EL (cell line): ENCODE results near the gene SFTA2.
"Not testable (repeated sequence)": the region's sequence is repeated elsewhere in the genome, so short reads cannot be mapped to it uniquely, and the experiment has no call there.

Experiments used
- DNase-seq: peaks from one replicate; pipeline ENCODE4 v3.0.0-alpha.2; 2016

SFTA2 gene

GRCh38 chr6:30942338-30943060 is 10.5 kb upstream of the SFTA2 start:
- DNase-seq, result peak; percentile 95

GRCh38 chr6:30940361-30940986 is 8.5 kb upstream of the SFTA2 start, which contains the start of gene MUCL3:
Gene MUCL3 (plus strand): TSS chr6:30940973. CDS start chr6:30941000, 27 bp downstream.
- no peak for DNase-seq

- no peak for DNase-seq
These were observed 7.5 kb upstream of the SFTA2 start for GRCh38 chr6:30939473-30939872.

- DNase-seq, result no peak
These were observed 6.8 kb upstream of the SFTA2 start for GRCh38 chr6:30938730-30939129.

- no peak for DNase-seq
These were observed 5.3 kb upstream of the SFTA2 start for GRCh38 chr6:30937265-30937664.

GRCh38 chr6:30935018-30935417 is 3.0 kb upstream of the SFTA2 start:
- no peak for DNase-seq

- no peak for DNase-seq
These were observed 845 bp upstream of the SFTA2 start for GRCh38 chr6:30932665-30933365.

DNA sequence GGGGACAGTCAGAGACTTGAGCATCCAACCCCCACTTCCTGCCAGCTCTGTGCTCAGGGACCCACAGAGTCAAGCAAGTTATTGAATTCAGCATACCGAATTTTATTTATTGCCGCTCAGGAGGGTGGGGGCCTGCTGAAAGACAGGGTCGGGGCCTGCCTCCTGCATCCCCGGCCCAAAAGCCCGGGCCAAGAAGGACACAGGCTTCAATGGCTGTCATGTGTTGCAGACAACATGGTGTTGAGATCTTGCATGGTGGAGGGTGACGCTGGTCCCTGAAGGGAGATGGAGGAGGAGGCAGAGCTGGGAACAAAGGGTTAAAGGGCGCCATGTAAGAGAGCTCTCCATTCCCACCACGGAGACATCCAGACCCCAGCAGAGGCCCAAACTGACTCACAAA is 698 bp downstream of the SFTA2 start:
- DNase-seq, result no peak

- DNase-seq, result no peak
These were observed 1.5 kb downstream of the SFTA2 start for GRCh38 chr6:30930506-30930905.

DNA sequence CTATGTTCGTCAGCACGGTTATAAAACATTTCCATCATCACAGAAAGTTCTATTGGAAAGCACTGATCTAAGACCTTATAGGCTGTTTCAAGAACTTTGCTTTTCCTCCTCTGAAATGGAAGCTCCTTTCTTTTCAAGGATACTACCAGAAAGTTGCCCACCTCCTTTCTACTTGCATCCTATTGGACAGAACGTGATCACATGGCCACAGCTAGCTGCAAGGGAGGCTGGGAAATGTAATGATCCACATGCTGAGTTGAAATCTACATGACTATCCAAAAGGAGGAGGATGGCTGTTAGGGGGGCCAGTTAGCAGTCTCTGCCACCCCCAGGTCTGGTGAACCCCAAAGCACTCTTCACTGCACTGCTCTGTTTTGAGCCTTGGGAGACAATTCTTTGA is 3.3 kb downstream of the SFTA2 start:
- DNase-seq, result no peak

GRCh38 chr6:30927080-30927479 is 4.9 kb downstream of the SFTA2 start:
- not testable (repeated sequence) for DNase-seq

DNA sequence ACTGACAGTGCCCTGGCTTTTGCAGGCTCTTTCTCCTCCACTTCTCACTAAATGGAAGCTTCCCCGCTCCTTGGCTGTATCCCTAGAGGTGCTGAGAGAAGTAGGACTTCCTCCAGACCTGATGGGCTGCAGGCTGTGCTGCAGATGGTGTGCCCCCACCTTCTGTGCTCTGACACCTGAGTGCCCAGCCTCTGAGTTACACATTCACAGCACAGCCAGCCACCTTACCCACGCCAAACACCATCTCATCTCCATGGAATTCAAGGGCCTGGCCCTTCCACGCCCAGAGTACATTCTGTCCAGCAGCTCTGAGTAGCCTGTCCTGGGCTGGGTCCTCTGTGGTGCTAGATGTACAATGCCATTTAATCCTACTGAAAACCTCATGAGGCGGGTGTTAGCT is 5.3 kb downstream of the SFTA2 start:
- peak; percentile 39 for DNase-seq

GRCh38 chr6:30924040-30924627 is 7.8 kb downstream of the SFTA2 start:
- not testable (repeated sequence) for DNase-seq

- no peak for DNase-seq
These were observed 9.5 kb downstream of the SFTA2 start for GRCh38 chr6:30922447-30922852.

- no peak for DNase-seq
These were observed 13.3 kb downstream of the SFTA2 start for GRCh38 chr6:30918670-30919069.

DNA sequence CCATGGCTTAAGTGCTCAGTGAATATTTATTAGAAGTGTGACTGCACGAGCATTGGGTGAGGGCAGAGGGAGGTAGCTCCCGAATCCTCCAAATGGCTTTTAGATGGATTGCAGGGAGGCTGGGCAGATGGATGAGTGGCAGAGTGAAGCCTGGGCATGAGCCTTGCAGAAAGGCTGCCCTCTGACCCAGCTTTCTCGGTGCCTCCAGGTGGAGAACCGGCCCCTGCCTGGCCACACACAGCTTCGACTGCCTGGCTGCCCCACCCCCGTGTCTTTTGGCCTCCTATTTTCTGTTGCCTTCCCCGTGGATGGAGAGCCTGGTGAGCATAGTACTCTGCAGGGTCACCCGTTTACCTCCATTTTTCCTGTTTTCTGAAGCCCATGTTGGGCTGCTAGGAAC is 14.5 kb downstream of the SFTA2 start:
- no peak for DNase-seq

DNA sequence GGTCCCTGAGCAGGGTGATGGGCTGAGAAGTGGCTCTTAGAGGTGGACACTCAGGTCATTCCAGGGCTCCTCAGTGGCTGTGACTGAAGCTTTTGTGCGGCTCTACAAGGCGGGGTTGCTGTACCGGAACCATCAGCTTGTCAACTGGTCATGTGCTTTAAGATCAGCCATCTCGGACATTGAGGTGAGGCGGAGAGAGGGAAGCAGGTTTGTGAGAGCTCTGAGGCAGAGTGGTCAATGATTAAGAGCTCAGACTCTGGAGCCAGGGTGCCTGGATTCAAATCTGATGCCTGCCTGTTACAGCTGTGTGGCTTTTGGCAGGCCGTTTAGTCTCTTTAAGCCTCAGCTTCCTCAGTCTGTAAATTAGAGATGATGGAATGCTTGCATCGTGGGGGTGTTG is 14.9 kb downstream of the SFTA2 start:
- DNase-seq, result no peak

- DNase-seq, result peak; percentile 73
These were observed 16.4 kb downstream of the SFTA2 start for GRCh38 chr6:30915591-30915946.

DNA sequence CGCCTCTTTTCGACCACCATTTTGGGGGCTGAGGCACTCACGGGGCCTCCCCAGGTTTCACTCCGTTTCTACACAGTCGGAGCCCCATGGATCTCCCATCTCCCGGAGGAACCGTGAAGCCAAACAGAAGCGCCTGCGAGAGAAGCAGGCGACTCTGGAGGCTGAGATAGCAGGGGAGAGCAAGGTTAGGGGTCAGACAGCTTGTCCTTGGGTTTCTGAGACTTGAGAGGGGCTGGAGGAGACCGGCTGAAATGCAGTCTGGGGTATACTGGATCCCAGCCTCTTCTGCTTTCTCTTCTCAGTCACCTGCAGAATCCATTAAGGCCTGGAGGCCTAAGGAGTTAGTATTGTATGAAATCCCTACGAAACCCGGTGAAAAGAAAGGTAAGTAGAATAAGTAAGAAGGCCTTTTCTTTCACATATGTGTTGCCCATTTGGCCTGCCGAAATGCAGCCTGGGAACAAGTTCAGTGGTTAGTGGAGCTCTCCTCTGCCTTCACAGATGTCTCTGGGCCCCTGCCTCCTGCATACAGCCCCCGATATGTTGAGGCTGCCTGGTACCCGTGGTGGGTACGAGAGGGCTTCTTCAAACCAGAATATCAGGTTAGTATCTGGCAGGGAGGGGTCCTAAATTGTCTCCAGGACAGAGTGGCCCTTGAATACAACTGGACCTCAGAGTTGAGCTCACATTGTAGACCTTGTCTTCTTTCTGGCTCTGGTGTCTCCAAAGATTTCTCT is 16.9 kb downstream of the SFTA2 start:
- no peak for DNase-seq

DNA sequence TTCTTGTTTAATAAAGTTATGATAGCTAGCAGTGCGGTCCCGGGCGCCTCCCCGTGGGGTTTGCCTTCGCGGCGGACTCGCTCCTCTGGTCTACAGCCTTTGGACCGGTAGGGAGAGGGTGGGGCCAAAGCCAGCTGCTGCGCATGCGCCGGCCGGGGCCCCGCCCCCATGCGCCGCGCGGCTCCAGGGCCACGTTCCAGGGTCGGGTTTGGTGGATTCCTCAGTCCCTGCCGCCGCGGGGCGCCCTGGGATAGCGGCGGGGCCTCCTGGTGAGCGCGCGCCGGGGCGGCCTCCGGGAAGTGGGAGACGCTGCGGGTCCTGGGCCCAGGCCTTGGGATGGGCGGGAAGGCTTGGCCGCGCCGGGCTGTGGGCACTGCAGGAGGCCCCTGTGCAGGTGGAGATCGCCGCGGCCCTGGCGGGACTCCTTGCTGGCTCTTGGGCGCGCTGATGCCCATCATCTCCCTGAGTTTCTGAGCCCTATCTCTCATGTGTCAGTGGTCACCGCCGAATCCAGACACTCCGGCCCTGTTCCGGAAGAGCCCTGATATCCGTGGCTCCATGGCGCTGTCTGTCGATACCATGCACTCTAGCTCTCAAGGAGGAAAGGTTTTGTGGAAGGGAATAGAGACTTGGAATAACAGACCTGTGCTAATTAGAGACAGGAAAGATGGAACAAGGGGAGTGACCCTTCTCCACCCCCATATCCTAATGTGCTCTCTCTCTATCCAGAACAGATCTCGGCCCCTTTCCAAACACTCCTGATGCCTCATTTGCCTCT is 17.7 kb downstream of the SFTA2 start, which contains the start of gene VARS2:
VARS2 (plus strand) TSS at position 163 of the 778 bp plus-strand sequence; CDS start at position 762, 599 bp downstream.
- DNase-seq, result peak; percentile 94

DNA sequence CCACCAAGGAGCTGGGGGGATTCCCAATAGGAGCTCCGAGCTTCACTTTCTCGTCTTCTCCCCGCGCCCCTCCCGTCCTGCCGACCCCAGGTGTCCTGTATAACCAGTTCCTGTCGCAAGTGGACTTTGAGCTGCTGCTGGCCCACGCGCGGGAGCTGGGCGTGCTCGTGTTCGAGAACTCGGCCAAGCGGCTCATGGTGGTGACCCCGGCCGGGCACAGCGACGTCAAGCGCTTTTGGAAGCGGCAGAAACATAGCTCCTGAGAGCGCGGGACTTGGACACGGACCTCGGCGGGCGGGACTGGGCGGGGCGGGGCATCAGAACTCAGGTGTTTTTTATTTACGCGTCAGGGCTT is 18.3 kb downstream of the SFTA2 start:
- DNase-seq, result no peak
